Type B pancreatic cell (in vitro differentiated cells): ENCODE measurements around the gene GGTLC3. TPM values are rescaled to one million over a fixed set of nuclear protein-coding genes. Genes with fewer than 3 reads are reported as not detected.
"Not testable (repeated sequence)": the region's sequence is repeated elsewhere in the genome, so short reads cannot be mapped to it uniquely, and the experiment has no call there.

ENCODE experiments used
- DNase-seq: peaks from one replicate; pipeline ENCODE4 v3.0.0; 2021; ENCODE audit warnings: mixed read lengths; ENCODE audit not compliant: unreplicated experiment; ENCODE audit errors: extremely low spot score
- H3K27ac Mint-ChIP-seq: 2 replicates; pipeline ENCODE4 v1.8.0; 2021; ENCODE audit warnings: mild to moderate bottlenecking, mixed read lengths
- H3K27me3 Mint-ChIP-seq: 2 replicates; pipeline ENCODE4 v1.8.0; 2021; ENCODE audit warnings: mixed read lengths
- H3K36me3 Mint-ChIP-seq: 2 replicates; pipeline ENCODE4 v1.8.0; 2021; ENCODE audit warnings: mixed read lengths
- H3K4me1 Mint-ChIP-seq: one replicate; pipeline ENCODE4 v1.8.0; 2021; ENCODE audit warnings: mixed read lengths; ENCODE audit not compliant: unreplicated experiment
- H3K4me3 Mint-ChIP-seq: 2 replicates; pipeline ENCODE4 v1.8.0; 2021; ENCODE audit warnings: mild to moderate bottlenecking, mixed read lengths
- H3K9me3 Mint-ChIP-seq: 2 replicates; pipeline ENCODE4 v1.8.0; 2021; ENCODE audit warnings: mixed read lengths
- total RNA-seq: library from RNA; stranded (reverse); gene quantifications from 2 replicates; pipeline ENCODE4 v1.2.1, GENCODE V29; 2021; ENCODE audit warnings: low replicate concordance

GGTLC3 gene
- total RNA-seq, 1 donor from 2014 or later = not detected

DNA sequence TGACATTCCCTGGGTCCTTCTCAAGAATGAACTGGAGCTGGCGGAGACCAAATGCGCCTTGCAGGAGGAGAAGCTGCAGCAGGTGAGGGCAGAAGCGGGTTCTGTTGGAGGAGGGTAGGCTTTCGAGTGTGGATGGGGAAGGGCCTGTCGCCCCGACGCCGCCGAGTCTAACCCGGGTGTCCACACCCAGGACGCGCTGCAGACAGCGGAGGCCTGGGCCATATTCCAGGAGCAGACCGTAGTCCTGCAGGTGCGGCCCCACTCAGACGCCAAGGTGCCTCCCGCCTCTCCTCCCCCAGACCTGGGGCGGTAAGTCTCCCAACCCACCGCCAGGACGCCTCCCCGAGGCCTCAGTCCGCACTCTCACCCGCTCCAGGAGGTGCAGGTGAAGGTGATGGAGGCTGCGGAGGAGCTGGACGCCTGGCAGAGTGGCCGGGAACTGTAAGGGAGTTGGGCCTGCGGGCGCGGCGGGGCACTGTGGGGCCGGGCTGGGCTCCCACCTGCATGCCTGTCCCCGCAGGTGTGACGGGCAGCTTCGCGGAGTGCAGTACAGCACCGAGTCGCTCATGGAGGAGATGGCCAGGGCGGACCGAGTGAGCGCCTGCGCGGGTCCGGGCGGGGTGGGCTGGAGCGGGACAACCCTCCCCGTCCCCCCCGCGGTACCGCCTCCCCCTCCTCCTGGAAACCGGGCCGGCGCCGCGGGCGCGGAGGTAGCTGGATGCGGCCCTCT, 11.6 kb upstream of the GGTLC3 start:
- H3K36me3 Mint-ChIP-seq, H3K9me3 Mint-ChIP-seq, DNase-seq, H3K4me1 Mint-ChIP-seq, H3K4me3 Mint-ChIP-seq, H3K27ac Mint-ChIP-seq, H3K27me3 Mint-ChIP-seq: not testable (repeated sequence)

DNA sequence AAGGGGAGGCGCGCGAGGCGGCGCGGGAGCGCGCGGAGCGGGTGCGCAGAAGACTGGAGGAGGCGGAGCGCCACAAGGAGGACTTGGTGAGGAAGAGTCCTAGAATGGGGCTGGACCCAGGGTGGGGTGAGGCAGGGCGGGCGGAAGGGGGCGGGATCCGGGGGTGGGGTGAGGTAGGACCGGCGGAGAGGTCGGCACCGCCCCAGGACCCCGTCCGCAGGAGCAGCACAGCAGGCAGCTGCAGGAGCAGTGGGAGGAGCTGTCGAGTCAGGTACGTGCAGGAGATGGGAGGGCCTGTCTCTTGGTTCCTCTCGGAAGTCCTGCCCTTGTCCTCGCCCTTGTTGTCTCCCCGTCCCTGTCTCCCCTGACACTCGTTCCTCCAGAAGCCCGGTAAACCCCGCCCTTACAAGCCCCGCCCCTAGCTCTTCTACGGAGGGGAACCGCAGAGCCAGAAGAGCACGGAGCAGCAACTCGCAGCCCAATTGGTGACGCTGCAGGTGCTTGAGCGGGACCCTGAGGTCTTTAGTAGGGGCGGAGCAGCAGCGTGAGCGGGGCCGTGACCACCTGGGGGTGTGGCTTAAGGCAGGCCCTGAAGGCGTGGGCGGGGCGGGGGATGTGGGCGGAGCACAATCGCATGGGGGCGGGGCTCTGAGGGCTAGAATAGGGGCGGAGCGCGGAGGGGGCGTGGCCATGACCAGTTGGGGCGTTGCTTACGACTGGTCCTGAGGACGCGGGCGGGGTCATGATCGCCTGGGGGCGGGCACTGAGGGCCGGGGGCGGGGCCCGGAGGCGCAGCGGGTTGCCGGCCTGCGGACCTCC, 10.8 kb upstream of the GGTLC3 start:
- H3K4me1 Mint-ChIP-seq, H3K36me3 Mint-ChIP-seq, H3K27me3 Mint-ChIP-seq, H3K4me3 Mint-ChIP-seq, H3K9me3 Mint-ChIP-seq, H3K27ac Mint-ChIP-seq: not testable (repeated sequence)
- DNase-seq = peak; percentile 82

DNA sequence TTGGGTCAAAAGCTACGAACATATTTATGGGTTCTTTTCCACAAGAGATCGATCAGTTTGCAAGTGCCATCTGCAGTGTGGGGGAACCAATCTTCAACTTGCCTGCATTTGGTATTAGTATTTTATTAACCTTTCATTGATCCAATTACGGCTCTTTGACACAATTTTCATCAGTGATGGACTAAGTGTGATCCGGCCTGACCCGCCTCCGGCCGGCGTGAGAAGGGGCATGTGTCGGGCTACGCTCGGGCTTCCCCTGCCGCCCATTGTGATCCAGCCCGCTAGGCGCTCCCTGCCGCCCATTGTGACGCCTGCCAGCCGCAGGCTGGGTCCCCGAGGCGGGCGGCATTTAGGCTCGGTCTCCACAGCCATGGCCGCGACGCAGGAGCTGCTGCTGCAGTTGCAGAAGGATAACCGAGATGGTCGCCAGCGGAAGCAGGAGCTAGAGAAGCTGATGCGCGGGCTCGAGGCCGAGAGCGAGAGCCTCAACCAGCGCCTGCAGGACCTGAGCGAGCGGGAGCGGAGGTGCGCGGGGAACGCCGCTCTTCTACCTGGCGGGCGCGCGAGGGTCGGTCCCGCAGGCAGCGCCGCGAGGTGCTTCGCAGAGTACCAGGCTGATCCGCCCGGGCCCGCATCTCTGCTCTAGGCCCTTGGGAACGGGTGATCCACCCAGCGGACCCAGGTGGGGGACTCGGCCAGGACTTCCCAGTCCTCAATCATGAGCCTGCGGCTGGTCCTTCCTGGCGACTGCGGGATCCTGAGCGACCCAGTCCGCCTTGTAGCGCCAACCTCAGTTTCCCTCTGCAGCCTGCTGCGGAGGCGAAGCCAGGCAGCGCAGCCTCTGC, 10.0 kb upstream of the GGTLC3 start, which contains the start of gene TMEM191B:
Gene TMEM191B, plus strand, starts transcription at position 51 of the 845 bp plus-strand sequence. Its CDS starts 179 bp downstream, at position 230.
- not testable (repeated sequence) for H3K4me1 Mint-ChIP-seq, H3K36me3 Mint-ChIP-seq, DNase-seq, H3K27ac Mint-ChIP-seq, H3K9me3 Mint-ChIP-seq, H3K4me3 Mint-ChIP-seq, H3K27me3 Mint-ChIP-seq

DNA sequence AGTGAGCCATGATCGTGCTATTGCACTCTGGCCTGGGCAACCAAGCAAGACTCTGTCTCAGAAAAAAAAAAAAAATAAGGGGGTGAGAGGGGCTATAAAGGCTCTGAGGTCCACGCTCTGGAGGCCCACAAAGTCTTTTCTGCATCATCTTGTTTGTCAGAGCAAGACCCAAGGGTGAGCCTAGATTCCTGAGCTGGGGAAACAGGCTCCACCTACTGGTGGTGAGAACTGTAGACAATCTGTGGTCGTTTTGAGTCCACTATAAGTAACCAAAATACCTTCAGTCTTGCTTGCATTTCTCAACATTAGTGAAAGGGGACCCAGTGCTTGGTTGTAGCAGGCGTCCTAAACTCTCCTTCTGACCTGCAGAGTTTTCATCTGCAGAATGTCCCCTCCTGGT, 5.4 kb upstream of the GGTLC3 start:
- not testable (repeated sequence) for H3K9me3 Mint-ChIP-seq, H3K4me3 Mint-ChIP-seq, H3K36me3 Mint-ChIP-seq, DNase-seq, H3K4me1 Mint-ChIP-seq, H3K27me3 Mint-ChIP-seq, H3K27ac Mint-ChIP-seq

DNA sequence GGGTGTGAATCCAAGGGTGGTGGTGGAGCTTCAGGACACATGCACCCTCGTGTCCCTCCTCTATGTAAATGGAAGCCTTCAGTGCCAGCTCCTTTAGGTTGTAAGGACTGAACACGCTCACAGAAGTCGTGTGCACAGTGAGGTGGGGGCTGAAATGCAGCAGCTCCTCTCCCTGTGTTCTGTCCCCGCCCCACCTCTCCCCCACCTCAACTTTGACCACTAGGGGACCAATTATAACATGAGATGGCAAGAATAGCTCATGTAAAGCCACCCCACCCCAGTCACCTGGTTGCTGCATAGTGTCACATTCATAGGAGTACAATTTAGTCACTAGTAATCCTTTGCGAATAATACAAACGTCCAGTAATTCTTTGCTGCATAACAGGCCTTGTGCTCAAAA, 4.8 kb upstream of the GGTLC3 start:
- H3K4me3 Mint-ChIP-seq, DNase-seq, H3K4me1 Mint-ChIP-seq, H3K27ac Mint-ChIP-seq, H3K9me3 Mint-ChIP-seq, H3K27me3 Mint-ChIP-seq, H3K36me3 Mint-ChIP-seq: not testable (repeated sequence)

DNA sequence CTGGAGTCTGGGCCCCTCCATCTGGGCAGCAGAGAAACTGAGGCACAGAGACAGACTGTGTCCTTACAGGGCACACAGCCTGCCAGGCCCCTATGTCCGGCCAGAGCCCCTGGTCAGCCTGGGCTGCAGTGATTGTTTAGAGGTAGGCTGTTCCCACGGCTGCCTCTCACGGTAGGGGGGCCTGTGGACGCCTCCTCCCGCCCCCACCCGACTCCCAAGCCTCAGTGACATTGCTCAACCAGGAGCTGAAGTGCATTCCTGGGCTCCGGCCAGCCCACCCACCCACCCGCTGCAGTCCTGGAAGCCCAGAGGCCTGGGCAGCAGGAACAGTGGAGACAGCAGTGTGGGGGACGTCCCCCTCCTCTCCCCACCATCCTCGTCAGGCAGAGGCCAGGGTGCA, 4.5 kb downstream of the GGTLC3 start:
- H3K27me3 Mint-ChIP-seq, H3K4me3 Mint-ChIP-seq, H3K36me3 Mint-ChIP-seq, DNase-seq, H3K4me1 Mint-ChIP-seq, H3K9me3 Mint-ChIP-seq, H3K27ac Mint-ChIP-seq: not testable (repeated sequence)

DNA sequence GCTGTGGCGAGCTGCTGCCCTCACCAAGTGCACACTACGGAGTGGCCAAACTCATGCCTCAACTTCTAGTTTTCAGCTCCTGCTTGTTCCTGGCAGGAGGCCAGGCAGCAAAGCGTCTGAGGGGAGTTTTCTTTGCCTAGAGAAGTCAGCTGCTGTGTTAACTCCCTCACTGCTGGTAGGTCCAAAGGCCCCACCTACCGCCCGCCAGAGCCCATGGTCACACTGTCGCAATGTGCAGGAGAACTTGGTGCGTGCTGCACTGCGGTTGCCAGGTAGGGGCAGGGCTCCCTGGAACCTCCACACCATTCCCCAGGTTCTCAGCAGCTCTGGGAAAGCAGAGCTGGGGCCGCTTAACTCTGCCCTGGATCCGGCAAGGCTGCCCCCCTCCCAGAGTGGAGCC, 5.6 kb downstream of the GGTLC3 start:
- H3K36me3 Mint-ChIP-seq, H3K27me3 Mint-ChIP-seq, H3K9me3 Mint-ChIP-seq, H3K4me3 Mint-ChIP-seq, H3K4me1 Mint-ChIP-seq, DNase-seq, H3K27ac Mint-ChIP-seq: not testable (repeated sequence)

DNA sequence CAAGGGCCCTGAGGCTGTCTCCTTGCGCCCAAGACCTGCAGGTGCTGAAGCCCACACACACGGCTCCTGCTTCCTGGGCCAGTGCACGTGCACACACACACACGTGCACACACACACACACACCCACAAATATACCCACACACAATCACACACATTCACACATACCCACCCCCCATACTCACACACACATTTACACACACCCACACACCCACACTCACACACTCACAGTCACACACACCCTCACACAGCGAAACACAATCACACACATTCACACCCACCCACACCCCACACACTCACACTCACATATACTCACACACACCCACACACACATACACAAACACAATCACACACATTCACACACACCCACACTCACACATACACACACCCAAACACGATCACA, 6.6 kb downstream of the GGTLC3 start:
- H3K27me3 Mint-ChIP-seq, H3K4me1 Mint-ChIP-seq, H3K4me3 Mint-ChIP-seq, H3K9me3 Mint-ChIP-seq, H3K36me3 Mint-ChIP-seq, DNase-seq, H3K27ac Mint-ChIP-seq: not testable (repeated sequence)

DNA sequence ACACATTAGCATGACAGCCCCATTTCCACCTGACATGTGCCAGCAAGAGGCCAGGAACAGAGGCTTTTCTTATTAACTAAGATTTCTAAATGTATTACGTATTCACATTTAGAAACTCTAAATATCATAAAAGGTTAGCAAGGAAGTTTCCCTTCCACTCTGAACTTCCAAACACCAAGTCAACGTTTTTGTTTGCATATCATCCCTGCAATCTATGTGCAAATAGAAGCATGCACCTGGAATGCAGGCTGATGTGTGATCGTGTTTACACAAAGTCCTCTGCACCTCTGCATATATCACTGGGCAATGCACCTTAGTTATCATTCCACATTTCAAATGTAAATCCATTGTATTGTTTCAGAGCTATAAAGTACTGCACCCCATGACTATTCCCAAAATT, 21.7 kb downstream of the GGTLC3 start:
- not testable (repeated sequence) for H3K4me3 Mint-ChIP-seq, H3K36me3 Mint-ChIP-seq, H3K27ac Mint-ChIP-seq, DNase-seq, H3K27me3 Mint-ChIP-seq, H3K4me1 Mint-ChIP-seq, H3K9me3 Mint-ChIP-seq

Other genes starting within 250 kb of the GGTLC3 start
- gene TMEM191B, start 9.6 kb upstream of the GGTLC3 start, total RNA-seq = 5.2 and 13.7 TPM in 2 replicates
- gene RIMBP3, start 93.8 kb upstream of the GGTLC3 start, total RNA-seq = 0.33 and 0.77 TPM in 2 replicates